B cell (primary cell): ENCODE measurements around the gene DCAKD.

ENCODE experiments used
- EZH2 ChIP-seq: IDR thresholded peaks from 2 replicates; pipeline ENCODE4 v1.6.1; 2012; ENCODE audit warnings: borderline replicate concordance, low read depth, mild to moderate bottlenecking, moderate library complexity, low read length; ENCODE audit not compliant: insufficient read depth, poor library complexity, severe bottlenecking
- TF ChIP-seq, protein P1 (sequence below): fragments of 200-600 bp; IDR thresholded peaks from one replicate; pipeline ENCODE4 v1.8.0; 2022; ENCODE audit warnings: antibody characterized with exemption, mild to moderate bottlenecking

DNA sequence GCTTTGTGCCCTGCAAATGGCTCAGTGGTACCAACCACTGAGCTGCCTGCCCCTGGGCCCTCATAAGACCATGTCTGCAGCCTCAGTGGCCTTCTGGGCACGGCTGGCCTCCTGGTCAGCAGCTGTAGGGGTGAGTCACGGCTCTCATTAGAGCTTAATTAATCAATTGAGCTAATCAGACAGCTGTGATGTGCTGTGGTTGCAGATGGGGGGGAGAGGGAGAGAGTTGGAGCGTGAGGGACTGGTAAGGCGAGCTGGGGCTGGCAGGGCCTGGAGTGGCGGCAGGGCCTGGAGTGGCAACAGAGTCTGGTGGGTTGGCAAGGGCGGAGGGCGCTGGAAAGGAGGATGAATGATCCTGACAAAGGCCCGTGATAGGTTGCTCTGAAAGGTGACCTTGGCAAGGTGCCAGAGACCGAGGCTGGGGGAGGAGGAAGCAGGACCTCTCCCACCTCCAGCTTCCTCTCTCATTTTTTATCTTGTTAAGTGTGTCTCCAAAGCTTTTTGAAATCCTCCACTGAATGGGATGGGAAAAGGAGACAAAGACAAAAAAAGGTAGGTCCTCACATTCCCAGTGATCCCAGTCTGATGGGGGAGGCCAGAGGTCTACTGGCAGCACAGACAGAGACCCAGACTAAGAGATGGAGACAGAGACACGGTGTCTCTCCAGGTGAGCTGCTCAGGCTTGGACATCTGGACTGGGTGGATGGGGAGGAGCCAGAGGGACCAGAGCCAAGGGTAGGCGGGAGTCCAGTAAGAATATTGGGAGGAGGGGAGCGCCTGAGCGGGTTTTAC is 41.6 kb downstream of the DCAKD start:
- TF ChIP-seq, protein P1, sequence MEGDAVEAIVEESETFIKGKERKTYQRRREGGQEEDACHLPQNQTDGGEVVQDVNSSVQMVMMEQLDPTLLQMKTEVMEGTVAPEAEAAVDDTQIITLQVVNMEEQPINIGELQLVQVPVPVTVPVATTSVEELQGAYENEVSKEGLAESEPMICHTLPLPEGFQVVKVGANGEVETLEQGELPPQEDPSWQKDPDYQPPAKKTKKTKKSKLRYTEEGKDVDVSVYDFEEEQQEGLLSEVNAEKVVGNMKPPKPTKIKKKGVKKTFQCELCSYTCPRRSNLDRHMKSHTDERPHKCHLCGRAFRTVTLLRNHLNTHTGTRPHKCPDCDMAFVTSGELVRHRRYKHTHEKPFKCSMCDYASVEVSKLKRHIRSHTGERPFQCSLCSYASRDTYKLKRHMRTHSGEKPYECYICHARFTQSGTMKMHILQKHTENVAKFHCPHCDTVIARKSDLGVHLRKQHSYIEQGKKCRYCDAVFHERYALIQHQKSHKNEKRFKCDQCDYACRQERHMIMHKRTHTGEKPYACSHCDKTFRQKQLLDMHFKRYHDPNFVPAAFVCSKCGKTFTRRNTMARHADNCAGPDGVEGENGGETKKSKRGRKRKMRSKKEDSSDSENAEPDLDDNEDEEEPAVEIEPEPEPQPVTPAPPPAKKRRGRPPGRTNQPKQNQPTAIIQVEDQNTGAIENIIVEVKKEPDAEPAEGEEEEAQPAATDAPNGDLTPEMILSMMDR = no peak
- TF ChIP-seq EZH2 = no peak
